ENCODE results near the gene DSCAML1.

DSCAML1 gene

DNA sequence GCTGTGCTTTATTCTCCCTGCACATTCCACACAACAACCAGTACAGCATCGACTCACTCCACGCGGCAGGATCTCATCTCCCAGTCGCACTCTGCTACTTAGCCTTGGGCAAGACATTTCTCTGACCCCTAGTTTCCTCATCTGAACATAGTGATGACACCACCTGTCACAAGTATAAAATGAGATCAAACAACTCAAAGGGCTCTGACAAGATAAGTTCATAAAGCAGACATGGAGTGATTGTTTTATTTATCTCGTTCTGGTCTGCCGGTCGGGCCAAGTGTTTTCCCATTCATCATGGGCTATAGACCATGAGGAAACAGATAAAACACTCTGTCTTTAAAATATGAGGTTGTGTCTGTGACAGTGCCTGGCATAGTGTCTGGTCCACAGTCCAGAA is 35.0 kb downstream of the DSCAML1 start:
- no peak for DNase-seq (ENCODE audit: low spot score)

DNA sequence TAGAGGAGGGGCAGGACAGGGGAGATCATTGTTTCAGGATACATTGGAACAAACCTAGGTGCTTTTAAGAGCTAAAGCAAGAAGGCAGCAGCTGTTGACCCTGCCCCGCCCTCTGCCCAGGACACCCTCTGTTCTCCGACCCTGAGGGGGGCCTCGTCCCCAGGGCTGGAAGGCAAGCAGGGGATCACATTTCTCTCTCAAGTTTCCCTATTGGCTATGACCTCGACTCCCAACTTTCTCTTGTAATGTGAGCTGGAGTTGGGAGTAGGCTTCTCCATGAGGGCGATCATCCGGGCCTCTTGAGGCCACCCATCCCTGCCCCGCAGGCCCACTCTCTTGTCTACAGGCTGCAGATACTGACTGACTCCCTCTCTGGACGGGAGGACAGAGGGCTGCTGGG is 37.7 kb downstream of the DSCAML1 start:
- DNase-seq (ENCODE audit: low spot score), result no peak

DNA sequence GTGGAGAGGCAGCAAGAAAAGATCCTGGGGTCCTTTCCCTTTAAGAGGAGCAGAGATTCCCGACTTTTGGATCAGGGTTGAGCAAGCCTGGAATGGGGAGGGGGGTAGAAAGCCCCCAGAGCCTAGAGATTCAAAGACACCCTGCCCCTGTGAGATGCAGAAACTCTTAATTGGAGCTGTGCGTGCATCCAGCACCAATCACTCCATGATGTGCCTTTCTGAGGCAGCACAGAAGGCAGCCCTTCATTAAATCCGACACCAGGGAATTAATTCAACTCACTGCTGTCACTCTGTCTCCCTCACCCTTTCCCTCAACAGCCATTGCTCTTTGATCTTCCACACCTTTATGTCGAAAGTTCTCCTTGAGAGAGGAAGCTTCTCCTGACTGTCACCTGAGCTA is 43.0 kb downstream of the DSCAML1 start:
- no peak for DNase-seq (ENCODE audit: low spot score)

DNA sequence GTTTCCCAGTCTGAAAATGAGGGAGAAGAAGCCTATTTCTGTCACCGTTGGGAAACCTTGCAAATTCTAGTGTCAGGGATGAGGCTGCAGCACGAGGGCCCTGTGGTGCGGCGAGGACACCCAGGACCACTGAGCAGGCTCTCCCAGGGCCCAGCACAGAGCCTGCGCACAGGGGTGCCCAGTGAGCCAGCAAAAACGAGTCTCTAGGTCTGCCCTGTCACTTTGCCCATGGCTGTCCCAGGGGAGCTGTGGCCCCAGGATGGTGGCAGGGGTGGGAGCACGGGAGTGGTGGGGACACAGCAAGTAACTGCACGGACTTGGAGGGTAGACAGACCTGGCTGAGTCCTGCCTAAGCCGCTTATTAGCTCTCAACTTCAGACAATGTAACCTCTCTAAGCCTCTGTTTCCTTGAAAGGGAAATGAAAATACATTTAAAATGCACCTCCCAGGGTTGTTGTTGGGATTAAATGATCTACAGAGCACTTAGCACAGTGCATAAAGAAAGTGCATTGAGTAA is 44.2 kb downstream of the DSCAML1 start:
- DNase-seq (ENCODE audit: low spot score), result no peak

DNA sequence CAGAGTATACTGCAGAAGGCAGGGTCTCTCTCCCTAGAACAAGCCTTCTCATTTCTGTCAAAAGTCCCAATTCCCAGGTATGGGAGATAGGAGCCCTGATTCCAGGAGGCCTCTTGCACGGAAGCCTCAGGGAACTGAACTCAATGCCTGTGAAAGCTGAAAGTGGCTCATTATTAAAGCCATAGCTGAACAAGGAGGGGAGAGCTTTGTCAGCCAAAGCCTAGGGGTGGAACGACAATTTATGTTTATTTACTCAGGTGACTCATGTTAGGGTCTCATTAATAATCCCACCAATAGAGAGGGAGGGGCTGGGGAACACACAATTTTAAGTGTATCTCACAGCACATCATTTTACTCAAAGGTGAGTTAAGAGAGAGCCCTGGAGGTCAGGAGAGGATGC is 44.9 kb downstream of the DSCAML1 start:
- no peak for DNase-seq (ENCODE audit: low spot score)

DNA sequence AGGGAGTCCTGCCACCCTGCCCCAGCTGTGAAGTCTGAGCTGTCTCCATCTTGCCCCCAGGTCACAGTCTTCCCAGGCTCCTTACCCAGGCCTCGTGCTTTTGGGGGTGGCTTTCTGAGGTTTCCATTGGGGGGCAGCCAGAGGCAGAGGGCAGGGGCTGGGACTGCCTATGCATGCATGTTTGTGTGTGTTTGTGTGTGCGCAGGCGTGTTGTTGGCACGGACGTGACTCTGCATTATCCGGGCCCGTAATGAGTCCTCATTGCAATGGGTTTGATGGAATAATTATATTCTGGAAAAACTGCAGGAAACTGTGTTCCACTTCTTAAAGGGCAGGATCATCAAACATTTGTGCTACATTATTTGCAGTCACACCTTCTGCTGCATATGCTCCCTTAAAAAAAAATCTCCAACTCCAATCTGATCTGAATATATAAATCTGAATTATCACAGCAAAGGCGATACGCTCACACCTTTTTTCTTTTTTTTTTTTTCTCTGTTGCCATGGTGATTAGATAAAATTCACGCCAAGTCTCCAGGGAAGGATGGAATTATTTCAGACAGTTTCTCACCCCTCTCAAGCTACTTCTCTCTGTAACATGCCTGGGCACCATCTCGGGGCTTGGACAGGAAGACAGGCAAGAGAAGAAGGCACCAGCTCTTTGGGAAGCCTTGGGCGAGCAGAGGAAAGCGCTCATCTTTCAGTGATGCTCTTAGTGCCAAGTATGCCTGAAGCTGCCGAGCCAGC is 45.9 kb downstream of the DSCAML1 start:
- no peak for DNase-seq (ENCODE audit: low spot score)

DNA sequence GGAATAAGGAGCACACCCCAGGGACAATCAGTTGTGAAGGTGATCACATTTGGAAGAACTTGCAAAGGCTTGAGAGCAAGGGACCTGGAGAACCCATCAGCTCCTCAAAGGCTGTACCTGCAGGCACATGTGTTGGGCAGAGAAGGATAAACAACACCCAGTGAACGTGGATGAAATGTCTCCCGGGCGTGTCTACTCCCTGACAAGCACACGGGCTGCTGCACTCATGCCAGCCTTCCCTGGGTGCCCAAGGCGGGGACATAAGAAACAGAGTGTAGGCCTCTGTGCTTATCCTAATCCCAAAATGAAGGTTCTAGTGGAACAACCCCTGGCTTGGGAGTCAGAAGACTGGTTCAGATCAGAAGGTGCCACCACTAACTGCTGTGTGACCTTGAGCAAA is 46.7 kb downstream of the DSCAML1 start:
- DNase-seq (ENCODE audit: low spot score), result no peak

DNA sequence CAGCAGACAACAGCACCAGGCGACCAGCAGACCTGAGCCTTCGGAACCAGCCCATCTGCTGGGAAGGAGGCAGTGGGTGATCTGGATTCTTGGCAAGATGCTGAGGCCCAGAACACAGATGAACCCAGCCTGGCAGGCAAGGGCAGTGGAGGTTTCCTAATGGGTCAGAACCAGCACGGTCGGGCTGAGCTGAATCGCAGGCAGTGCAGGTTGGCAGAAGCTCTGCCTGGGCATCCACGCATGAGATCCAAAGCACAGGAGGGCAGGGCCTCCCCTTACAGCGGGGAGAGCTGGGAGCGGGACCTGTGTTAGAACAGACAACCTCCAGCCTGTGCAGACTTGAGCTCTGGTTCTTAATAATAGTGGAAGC is 47.5 kb downstream of the DSCAML1 start:
- DNase-seq (ENCODE audit: low spot score), result no peak

DNA sequence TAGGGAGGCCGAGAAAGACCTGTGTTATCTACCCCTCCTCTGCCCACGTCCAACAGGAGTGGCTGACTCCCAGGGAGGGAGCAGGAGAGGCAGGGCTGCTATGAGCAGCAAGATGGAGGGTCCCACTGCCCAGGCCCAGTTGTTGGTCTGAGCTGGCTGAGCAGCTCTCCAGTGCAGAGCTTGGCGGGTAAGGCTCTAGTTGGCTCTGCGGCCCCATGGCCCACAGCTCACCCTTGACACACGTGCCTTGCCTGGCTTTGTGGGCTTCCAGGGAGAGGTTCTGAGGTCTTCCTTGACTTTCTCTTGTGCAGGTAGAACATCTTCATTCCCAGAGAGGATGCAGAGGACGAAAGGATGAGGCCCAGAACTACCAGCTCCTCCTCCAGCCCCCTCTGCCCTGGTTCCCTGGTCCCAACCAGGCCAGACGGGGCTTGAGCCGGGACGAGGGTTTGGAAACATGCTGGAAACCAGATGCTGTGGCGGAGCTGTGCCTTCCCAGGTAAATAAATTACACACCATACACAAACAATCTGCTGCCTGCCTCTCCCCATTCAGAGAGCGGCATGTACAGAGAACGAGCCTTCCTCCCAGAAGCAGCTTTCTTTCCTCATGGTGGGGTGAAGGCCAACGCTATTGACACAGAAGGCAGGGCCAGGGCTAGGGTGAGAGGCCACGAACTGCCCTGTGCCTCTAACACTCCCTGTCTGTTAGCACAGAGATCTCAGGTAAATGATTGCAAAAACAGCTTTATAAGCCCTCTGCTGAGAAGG is 48.1 kb downstream of the DSCAML1 start:
- no peak for DNase-seq (ENCODE audit: low spot score)

DNA sequence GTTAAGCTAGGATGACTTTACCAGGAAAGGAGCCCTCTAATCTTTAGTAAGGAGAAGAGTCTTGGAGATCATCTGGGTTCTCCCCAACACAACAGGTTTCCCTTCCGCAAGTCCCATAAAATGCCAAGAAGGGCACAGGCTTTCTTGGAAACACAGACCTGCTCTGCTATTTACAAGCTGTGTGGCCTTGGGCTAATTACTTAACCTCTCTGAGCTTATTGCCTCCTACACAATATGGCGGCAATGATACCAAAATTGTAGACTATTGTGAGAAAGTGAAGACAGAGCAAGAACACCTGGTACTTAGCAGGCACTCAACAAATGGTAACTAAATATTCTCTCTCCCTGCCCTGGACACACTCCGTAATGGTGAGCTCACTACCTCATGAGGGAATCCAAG is 49.1 kb downstream of the DSCAML1 start:
- no peak for DNase-seq (ENCODE audit: low spot score)

DNA sequence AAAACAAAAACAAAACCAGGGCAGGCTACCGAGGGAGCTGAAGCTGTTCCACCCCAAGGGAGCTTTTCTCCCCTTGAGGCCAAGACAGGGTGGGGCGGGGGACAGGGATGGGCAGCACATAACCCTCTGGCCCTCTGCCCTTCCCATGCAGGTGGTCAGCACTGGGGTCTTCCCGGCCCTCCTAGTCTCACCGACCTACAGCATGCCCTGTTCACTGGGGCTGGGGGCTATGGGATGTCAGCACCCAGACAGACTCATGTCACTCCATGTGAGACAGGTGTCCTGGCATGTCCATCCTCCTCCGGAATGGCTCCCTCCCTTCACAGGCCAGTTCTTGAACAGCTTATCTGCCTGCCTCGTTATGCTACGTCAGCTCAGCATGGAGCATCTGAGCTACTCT is 51.7 kb downstream of the DSCAML1 start:
- DNase-seq (ENCODE audit: low spot score), result no peak

DNA sequence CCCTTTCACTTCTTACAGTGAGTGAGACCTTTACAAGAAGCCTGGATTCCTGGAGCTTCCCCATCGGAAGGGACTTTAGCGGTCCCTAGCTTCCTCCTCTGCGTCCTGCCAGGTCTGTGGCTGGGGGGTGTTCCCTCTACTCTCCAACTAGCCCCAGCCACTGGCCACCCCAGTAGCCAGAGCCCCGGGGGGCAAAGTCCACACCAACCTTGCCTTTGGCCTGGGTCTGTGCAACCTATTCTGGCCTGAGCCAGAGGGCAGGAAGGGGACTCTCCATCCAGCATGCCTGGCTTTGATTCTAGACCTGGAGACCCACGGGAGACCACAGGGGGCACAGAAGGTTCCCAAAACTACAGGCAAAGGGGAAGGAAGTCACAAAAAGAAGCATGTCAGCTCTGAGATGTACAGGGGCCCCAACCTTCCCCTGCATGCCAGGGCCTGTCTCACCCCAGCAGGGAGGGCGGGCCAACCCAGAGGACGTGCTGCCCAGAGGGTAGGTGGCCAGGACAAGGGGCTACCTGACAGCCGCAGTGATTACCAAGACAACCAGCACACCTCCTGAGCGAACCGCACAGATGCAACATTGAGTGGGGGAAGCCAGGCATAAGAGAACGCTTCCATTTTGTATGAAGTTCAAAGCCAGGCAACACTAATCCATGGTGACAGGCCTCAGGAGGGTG is 52.4 kb downstream of the DSCAML1 start:
- DNase-seq (ENCODE audit: low spot score), result no peak

DNA sequence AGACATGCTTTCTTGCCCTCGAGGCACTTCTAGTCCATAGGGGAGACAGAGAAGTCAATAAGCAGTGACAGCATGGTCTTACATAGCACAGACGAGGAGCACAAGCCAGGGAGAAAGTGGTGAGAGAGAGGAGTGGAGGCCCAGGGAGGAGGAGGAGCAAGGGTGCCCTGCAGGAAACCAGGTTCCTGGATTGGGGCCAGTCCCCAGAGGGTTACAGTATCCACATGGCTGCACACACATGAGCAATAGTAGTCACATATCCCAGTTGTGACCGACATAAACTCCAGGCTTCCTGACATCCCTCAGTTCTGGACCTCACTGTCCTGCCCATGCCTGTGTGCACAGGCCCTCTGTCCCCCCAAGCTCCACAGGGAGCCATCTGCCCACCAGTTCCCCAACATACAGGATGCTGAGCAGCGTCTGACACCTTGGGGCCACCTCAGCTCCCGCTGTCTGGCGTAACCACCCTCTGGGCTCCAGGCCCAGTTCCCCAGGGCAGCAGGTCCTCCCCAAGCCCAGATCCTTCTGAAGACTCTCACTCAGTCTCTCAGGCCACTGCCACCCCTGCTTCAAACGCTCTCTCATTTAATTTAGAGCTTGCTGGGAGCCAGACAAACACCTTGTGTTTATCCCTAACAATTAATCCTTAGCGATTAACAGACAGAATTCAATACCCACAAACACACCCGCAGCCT is 53.7 kb downstream of the DSCAML1 start:
- DNase-seq (ENCODE audit: low spot score), result no peak

DNA sequence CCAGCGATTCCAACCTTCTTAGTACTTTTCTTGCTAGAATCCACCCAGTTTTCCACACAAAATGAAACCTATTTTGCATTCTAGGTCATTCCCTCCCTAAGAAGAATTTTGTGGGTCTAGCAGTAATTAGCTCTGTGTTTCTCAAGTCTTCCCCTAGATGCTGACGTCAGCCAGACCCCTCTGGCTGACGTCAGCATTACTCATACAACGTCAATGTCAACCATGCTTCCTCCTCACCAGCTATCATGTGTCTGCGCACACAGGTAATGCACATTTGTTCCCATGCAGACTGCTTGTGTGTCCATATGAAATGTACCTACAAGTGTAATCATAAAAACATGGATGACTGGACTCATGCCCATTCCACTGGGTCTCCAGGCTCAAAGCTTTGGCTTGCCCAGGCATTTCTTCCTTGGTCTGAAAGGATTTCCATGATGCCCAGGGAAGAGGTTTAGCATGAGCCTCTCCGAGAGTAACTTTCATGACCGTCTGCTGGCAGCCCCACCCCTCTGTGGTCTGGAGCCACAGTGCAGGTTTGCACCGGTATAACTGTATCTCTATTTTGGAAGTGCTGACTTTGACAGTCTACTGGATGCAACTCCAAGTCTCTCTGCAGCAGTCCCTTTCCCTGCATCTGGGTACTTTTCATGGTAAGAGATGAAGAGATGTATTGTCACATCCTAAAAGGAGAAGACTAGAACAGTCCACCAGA is 58.6 kb downstream of the DSCAML1 start:
- DNase-seq (ENCODE audit: low spot score), result no peak

DNA sequence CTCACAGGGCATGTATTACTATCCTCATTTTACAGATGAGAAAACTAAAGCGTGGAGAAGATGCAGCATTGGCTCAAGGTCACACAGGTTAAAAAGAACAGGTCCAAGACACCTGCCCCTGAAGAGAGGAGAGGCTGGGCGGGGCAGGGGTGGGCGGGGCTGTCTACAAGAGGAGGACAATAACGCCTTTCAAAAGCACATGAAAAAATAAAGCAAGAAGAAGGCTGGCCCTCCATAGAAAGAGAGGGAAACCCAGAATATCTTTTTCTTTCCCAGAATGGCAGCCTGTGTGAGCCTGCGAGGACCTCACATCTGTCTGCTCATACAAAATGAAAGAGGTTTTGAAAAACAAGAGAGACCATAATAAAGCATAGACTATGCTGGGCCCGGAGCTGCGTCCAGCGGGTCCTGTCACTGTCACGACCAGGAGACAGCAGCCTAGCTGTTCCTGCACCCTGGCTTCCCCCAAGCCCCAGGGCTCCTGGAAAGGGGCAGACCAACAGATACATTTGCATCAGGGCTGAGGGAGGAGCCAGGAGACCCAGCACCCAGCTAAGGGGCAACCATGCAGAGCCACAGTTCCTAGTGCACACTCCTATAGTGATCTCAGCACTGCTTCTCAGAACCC is 61.6 kb downstream of the DSCAML1 start:
- peak; percentile 82 for DNase-seq (ENCODE audit: low spot score)

DNA sequence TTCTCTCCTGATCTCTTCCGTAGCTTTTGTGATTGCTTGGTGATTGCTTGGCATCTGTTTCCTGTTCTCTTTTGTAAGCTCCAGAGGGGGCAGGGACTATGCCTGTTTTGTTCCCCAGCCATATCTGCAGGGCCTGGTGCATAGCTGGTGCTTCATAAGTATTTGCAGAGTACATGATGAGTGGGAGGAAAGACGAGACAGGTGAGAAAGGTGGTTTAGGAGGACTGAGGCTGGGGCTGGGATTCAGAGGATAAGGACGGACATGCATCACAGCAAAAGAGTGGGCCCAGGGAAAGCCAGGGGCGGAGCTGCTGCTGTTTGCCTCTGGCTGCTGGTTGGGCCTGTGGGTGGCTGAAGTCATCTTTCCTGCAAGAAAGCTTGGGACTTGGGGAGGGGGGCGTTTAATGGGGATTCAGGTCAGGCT is 62.4 kb downstream of the DSCAML1 start:
- DNase-seq (ENCODE audit: low spot score), result peak; percentile 72

DNA sequence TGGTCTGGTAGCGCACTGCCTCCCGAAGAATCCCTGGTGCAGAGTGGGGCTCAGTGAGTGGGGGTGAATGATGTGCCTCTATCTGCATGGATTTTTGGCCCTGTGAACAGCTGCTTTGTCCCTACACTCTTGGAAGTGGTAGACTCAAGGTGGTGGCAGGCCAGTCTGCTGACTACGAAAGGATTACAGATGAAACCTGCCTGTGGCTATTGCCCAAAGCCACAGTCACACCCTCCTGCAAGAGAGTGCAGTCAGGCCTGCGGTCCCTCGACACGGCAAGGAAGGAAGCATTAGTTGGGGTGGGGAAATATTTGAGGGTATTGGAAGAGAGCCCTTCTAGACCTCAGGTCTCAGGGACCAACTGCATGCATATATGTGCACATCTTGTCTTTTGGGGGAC is 63.7 kb downstream of the DSCAML1 start:
- DNase-seq (ENCODE audit: low spot score), result no peak

DNA sequence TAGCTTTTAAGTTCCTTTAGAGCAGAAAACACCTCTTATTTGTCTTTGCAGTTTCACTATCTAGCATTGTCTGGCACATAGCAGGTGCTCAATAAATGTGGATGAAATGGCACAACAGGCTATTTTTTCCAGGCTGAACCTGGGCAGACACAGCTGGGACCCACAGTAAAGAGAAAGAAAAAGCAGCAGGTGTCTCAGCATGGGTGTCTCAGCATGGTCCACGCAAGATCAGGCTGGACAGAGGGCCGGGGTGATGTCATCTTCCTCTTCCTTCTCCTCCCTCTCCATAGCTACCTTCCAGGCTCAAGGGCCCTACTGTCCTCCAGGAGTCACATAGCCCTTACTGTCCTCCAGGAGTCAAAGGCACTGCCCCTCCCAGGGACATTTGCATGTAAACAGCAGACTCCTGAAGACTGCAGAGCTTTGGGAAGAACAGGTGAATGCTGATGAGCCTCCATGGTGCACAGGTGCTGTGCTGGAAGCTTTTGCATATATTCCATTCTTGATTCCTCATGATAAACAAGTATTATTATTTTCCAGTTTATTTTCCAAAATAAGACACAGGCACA is 65.2 kb downstream of the DSCAML1 start:
- no peak for DNase-seq (ENCODE audit: low spot score)

DNA sequence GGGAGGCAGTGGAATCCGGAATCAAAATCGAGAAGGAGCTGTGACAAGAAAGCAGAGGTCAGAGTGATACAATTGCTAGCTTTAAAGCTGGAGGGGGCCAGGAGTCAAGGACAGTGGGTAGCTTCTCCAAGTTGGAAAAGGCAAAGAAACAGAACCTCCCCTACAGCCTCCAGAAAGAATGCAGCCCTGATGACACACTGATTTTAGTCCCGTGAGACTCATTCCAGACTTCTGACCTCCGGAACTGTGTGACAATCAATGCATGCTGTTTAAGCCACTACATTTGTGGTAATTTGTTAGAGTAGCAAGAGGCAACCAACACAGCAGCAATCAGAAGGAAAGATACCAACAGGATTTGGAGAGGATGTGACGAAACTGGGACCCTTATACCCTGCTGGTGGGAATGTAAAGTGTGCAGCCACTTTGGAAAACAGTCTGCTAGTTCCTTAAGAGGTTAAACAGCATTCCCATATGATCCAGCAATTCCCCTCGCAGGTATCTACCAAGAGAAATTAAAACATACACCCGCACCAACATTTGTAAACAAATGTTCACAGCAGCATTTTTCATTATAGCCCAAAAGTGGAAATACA is 66.7 kb downstream of the DSCAML1 start:
- no peak for DNase-seq (ENCODE audit: low spot score)

DNA sequence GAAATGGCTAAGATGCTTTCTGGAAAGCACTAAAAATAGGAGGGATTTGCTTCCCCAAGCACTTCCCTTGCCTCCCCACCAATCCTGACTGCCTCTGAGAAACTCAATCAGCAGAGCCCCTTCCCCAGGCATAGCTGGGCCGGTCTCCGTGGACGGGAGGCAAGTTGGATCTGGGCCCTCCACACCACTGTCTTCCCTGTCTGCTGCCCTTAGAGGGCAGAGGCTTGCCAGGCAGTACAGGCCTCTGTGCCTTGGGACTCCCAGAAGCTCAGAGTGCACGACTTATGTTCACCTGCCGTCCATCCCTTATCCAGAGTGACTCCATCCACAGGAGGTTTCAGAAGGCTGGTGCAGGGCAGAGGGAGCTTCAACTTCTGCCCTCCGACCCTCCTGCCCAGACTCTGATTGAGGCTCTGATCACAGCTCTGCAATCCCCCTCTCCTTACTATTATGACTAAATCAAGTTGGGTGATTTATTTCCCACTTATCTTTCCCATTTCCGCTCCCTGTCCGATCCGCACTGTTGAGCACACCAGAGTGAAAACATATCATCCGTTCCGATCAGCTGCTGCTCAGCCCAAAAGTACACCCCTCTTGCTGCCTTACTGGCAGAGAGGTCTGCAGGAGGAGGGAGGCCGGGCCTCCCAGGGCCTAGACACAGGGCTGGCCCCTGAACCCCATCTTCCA is 71.8 kb downstream of the DSCAML1 start:
- no peak for DNase-seq (ENCODE audit: low spot score)

All from globus pallidus (tissue), 1 donor.